Stimulated activated CD8-positive, alpha-beta memory T cell treated with anti-CD3 and anti-CD28 coated beads, Interleukin-7, amount 100 ng/mL, for 4 hours (primary cell): ENCODE results near the gene EHMT1.
"Not testable (repeated sequence)": the region's sequence is repeated elsewhere in the genome, so short reads cannot be mapped to it uniquely, and the experiment has no call there.

ENCODE experiments used
- DNase-seq, 2 donors: peaks; one replicate each; pipeline ENCODE4 v3.0.0-alpha.2; 2020; ENCODE audit warnings: low read depth in 2 of 2

The EHMT1 gene

DNA sequence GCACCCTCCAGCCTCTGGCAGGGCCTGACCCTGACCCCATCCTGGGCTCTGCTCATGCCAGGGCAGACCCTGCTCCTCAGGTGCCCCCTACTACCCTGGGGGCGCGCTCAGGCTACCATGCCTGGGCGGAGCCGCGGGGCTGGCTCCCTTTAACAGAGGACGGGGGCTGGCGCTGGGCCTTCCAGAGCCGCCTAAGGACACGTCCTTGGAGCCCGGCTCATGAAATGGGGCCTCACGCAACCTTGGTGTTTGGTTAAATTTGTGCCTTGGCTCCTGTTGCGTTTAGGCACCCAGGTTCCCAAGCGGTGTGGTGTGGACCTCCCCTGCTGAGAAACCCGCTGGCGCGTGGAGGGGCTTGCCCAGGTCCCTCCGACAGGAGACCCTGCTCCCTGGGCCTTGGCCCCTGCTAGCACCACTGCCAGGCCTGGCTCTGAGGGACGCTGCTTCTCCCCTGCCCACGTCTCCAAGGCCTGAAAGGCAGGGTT lies 3.4 kb upstream of the EHMT1 start:
- DNase-seq, result no peak

GRCh38 chr9:137619240-137620047 lies 639 bp downstream of the EHMT1 start:
- DNase-seq, result no peak

DNA sequence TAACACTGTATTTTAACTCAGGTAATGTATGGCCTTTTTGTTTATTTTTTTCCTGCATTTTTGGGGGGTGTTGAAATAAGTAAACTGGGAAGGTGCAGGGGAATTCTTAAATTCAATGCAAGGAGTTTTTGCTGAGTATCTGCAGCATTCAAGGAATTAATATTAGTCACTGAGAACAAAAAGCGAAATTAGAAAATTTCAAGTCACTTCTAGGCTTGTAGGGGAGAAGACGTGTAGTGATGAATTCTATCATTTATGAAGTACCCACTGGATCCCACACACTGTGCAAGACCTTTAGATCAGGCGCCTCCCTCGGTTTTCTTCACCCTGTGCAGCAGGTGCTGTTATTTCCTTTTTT lies 1.2 kb downstream of the EHMT1 start:
- no peak for DNase-seq

DNA sequence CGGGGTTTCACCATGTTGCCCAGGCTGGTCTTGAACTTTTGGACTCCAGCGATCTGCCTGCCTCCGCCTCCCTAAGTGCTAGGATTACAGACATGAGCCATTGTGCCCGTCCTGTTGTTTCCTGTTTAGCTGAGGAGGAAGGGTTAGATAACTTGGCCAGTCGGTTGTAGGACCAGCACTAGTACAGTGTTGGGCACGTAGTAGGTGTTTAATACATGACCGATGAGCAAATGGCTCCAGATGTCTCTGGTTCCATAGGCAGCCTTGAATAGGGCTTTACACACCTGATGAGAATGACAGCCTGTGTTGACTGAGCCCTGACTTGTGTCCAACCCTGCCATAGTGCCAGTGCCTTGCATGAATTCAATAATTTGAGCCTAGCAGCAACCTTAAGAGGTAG lies 1.8 kb downstream of the EHMT1 start:
- no peak for DNase-seq

- DNase-seq, result no peak
Measured at GRCh38 chr9:137621131-137621757, 2.4 kb downstream of the EHMT1 start.

- not testable (repeated sequence) for DNase-seq
Measured at GRCh38 chr9:137622211-137622610, 3.4 kb downstream of the EHMT1 start.

DNA sequence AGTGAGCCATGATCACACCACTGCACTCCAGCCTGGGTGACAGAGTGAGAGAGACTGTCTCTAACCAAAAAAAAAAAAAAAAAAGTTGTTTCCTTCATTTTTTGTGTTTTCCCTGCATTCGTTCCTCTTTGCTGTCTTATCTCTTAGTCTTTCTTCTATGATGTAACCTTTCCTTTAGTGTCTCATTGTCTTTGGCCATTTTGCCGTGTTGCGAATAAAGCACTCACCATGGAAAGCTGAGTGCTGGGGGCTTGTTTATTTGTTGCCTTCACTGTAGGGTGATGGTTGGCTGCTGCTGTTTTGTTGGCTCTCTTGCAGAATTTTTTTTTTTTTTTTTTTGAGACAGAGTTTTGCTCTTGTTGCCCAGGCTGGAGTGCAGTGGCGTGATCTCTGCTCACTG lies 7.7 kb downstream of the EHMT1 start:
- no peak for DNase-seq

- not testable (repeated sequence) for DNase-seq
Measured at GRCh38 chr9:137627406-137627805, 8.6 kb downstream of the EHMT1 start.

GRCh38 chr9:137630126-137630525 lies 11.3 kb downstream of the EHMT1 start:
- no peak for DNase-seq

DNA sequence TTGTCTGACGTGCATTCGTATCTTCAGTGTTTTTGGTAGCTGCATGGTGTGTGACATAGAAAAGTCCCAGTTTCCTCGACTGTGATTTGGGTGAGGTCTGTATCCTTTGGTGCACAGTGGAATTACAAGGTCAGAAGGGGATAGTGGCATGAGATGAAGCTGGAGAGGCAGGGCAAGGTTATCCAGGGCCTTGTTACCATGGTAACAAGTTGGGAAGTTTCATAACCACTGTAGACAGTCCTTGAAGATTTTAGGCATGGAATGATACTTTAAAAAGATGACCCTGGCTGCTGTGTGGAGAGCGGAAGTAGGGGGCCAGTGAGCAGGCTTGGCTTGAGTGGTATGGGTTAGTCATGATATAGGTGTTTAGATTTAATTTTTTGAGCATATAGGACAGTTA lies 11.9 kb downstream of the EHMT1 start:
- no peak for DNase-seq

DNA sequence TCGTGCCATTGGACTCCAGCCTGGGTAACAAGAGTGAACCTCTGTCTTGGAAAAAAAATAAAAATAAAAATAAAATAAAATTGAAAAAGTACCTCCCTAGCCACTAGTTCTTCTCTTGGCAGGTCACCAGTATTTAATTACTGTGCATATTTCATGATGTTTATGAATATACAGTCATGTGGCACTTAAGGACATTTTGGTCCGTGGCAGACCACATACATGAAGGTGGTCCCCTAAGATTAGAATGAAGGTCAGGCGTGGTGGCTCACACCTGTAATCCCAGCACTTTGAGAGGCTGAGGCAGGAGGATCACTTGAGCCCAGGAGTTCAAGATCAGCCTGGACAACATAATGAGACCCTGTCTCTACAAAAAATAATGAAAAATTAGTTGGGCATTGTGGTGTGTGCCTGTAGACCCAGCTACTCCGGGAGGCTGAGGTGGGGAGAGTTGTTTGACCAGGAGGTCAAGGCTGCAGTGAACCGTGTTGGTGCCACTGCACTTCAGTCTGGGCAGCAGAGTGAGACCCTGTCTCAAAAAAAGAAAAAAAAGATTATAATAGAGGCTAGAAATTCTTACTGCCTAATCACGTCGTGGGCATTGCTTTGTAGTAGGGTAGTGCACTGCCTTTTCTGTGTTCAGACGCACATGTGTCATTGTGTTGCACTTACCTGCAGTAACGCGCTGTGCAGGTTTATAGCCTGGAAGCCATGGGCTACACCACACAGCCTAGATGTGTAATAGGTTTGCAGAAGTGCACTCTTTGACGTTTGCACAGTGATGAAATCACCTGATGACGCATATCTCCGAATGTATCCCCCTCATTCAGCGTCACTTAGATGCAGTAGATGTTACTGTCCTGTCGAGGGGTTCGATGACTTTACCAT lies 12.8 kb downstream of the EHMT1 start:
- no peak for DNase-seq

DNA sequence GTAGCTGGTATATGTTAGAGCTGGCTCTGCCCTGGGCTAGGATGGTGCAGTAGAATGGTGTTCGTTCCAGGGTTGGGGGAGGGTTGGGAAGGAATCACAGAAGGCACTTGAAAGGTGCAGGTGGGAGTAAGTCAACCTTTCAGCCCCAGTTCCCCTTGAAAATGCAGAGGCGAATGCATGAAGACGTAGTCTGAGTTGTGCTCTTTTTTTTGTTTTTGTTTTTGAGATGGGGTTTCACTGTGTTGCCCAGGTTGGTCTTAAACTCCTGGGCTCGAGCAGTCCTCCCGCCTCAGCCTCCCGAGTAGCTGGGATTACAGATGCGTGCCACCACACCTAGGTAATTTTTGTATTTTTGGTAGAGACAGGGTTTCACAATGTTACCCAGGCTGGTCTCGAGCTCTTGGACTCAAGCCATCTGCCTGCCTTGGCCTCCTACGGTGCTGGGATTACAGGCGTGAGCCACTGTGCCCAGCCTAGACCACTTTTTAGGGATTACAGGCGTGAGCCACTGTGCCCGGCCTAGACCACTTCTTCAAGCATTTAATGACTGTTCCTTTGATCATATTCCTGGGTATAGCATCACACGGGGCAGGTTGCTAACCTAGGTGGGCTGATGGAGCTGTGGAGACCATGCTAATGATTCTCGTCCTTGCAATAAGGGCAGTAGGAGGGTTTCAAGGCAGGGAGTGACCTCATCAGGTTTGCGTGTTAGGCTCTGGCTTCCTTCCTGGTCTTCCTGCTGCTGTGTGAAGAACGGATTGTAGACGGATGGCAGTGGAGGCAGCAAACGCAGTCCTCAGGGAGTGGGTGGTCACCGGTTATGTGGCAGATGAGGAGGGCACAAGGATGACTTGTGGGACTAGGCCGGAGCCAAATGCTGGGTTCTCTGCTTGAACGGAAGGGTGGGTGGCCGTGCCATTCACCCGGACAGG lies 13.7 kb downstream of the EHMT1 start:
- DNase-seq, result no peak

GRCh38 chr9:137634016-137634415 lies 15.2 kb downstream of the EHMT1 start:
- no peak for DNase-seq

DNA sequence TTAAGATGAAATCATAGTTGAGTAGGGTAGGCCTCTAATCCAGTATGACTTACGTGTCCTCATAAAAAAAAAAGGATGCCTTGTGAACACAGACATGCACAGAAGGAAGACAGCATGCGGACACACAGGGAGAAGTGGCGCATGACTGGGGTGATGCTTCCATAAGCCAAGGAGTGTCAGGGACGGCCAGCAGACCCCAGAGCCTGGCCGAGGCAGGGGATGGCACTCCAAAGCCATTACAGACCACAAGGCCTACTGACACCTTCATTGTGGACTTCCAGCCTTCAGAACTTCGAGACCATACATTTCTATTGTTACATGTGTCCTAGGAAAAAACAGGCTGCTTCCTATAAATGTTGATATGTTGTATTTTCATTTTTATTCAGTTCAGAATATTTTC lies 19.9 kb downstream of the EHMT1 start:
- DNase-seq, result no peak

DNA sequence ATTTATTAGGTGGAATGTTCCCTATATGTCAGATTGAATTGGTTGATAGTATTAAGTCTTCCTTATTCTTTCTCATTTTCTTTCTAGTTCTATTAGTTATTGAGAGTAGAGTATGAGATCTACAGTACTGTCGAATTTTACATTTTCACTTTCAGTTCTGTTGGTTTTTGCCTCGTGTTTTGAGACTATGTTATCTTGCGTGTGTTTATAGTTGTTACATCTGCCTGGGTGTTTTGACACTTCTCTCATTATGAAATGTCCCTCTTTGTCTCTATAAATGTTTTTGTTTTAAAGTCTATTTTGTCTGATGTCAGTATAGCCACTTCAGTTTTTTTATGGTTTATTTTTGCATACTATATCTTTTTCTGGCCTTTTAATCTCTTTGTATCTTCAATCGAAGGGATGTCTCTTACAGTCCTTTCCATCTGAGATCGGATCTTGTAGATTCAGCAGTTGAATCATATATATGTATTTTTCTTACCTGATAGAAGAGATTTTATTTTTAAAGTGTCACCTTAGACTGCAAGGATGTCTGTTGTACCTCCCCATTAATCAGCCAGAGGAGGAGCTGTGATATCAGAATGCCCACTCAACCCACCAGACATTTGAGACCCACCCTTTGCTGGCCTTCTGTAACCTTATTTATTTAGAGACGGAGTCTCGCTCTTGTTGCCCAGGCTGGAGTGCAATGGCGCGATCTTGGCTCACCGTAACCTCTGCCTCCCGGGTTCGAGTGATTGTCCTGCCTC lies 20.7 kb downstream of the EHMT1 start:
- DNase-seq, result no peak

- no peak for DNase-seq
Measured at GRCh38 chr9:137640862-137641261, 22.1 kb downstream of the EHMT1 start.

GRCh38 chr9:137642118-137642601 lies 23.4 kb downstream of the EHMT1 start:
- no peak for DNase-seq

GRCh38 chr9:137642892-137643291 lies 24.1 kb downstream of the EHMT1 start:
- no peak for DNase-seq

DNA sequence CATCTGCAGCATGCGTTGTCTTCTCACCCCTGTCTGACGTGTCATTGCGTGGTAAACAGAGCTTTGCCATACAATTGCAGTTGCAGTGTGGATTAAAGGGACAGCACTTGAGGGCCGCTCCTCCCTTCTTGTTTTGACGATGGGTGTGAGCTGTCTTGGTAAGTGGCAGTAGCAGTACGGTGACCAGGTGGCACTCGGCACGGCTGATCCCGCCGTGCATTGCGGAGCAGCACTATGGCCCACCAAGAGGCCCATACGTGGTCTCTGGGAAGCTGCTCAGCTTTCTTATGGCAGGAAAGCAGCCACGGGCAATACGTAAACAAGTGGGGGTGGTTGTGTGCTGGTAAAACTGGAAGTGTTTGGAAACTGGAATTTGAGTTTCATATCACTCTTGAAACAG lies 25.1 kb downstream of the EHMT1 start:
- no peak for DNase-seq

DNA sequence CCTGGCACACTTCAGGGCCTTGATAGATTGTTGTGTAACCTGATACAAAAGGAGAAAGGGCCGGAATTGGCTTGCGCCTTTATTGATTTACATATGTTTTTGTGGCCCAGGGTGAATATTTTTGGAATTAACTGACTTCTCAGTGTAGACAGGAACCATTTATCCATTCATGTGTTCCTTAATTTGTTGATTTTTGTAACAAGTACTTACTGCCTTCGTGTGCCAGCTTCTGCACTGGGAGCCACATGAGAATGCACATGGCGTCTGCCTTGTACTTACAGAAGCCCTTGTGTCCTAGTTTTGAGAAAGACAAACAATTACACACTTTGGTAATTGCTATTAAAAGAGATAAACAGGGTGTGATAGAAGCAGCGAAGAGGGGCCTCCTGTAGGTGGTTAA lies 26.4 kb downstream of the EHMT1 start:
- DNase-seq, result no peak
